HS-27A (cell line): ENCODE measurements around the gene NFIA.

Experiments used
- DNase-seq: peaks from one replicate; pipeline ENCODE4 v3.0.0-alpha.2; 2012; ENCODE audit warnings: low read depth, missing footprints

Gene NFIA

GRCh38 chr1:61299463-61299862 lies 217.1 kb downstream of the NFIA start:
- DNase-seq: no peak

- no peak for DNase-seq
These were observed 218.5 kb downstream of the NFIA start for GRCh38 chr1:61300899-61301298.

- no peak for DNase-seq
These were observed 219.7 kb downstream of the NFIA start for GRCh38 chr1:61301824-61302657.

- no peak for DNase-seq
These were observed 225.2 kb downstream of the NFIA start for GRCh38 chr1:61307422-61308142.

GRCh38 chr1:61310057-61310456 lies 227.7 kb downstream of the NFIA start:
- no peak for DNase-seq

- DNase-seq: no peak
These were observed 228.2 kb downstream of the NFIA start for GRCh38 chr1:61310538-61310937.

- no peak for DNase-seq
These were observed 231.6 kb downstream of the NFIA start for GRCh38 chr1:61313906-61314422.

GRCh38 chr1:61315011-61315410 lies 232.7 kb downstream of the NFIA start:
- no peak for DNase-seq

- DNase-seq: no peak
These were observed 234.1 kb downstream of the NFIA start for GRCh38 chr1:61316493-61316892.

GRCh38 chr1:61318319-61319125 lies 236.2 kb downstream of the NFIA start:
- DNase-seq: peak; percentile 34

- no peak for DNase-seq
These were observed 238.2 kb downstream of the NFIA start for GRCh38 chr1:61320575-61320974.

GRCh38 chr1:61322008-61322744 lies 239.8 kb downstream of the NFIA start:
- DNase-seq: no peak

- no peak for DNase-seq
These were observed 240.4 kb downstream of the NFIA start for GRCh38 chr1:61322769-61323168.

GRCh38 chr1:61323681-61324328 lies 241.4 kb downstream of the NFIA start:
- DNase-seq: no peak

GRCh38 chr1:61326713-61327112 lies 244.4 kb downstream of the NFIA start:
- no peak for DNase-seq

- DNase-seq: no peak
These were observed 245.1 kb downstream of the NFIA start for GRCh38 chr1:61327436-61327835.

- no peak for DNase-seq
These were observed 247.2 kb downstream of the NFIA start for GRCh38 chr1:61329556-61329955.

- no peak for DNase-seq
These were observed 247.7 kb downstream of the NFIA start for GRCh38 chr1:61330018-61330417.

GRCh38 chr1:61330571-61330970 lies 248.2 kb downstream of the NFIA start:
- DNase-seq: no peak

GRCh38 chr1:61332196-61332753 lies 249.9 kb downstream of the NFIA start:
- DNase-seq: no peak

GRCh38 chr1:61332796-61333195 lies 250.4 kb downstream of the NFIA start:
- DNase-seq: no peak
